CD14-positive monocyte (primary cell): ENCODE measurements around the gene OR56A1. TPM values are rescaled to one million over a fixed set of nuclear protein-coding genes. Genes with fewer than 3 reads are reported as not detected.

Source experiments
- DNase-seq, 3 donors: peaks; one replicate each; pipeline ENCODE4 v3.0.0-alpha.2; 2011 to 2022
- H2AFZ ChIP-seq: 2 replicates; pipeline ENCODE4 v1.6.0; 2012; ENCODE audit warnings: mild to moderate bottlenecking, low read depth, low read length, inconsistent platforms; ENCODE audit not compliant: insufficient read depth, poor library complexity, severe bottlenecking
- H3K27ac ChIP-seq, 2 donors: 1 replicate in 1 of 2; 2 replicates in 1 of 2; pipeline ENCODE4 v1.5.1; 2012 to 2013; ENCODE audit warnings: low read length in 2 of 2, control low read depth in 1 of 2, inconsistent platforms in 1 of 2, low read depth in 1 of 2, mild to moderate bottlenecking in 1 of 2
- H3K27me3 ChIP-seq, 2 donors: one replicate each; pipeline versions ENCODE4 v1.6.0 to v1.6.1; 2011 to 2013; ENCODE audit warnings: low read length in 2 of 2; ENCODE audit not compliant: control insufficient read depth in 2 of 2, insufficient read depth in 2 of 2
- H3K36me3 ChIP-seq, 2 donors: replicated peaks in 1 of 2; 1 replicate in 1 of 2; 2 replicates in 1 of 2; pipeline versions ENCODE4 v1.5.1 to v1.6.1; 2012 to 2013; ENCODE audit warnings: low read length in 2 of 2, control low read depth in 1 of 2, inconsistent platforms in 1 of 2, mild to moderate bottlenecking in 1 of 2; ENCODE audit not compliant: insufficient read depth in 2 of 2, control insufficient read depth in 1 of 2
- H3K4me1 ChIP-seq, 2 donors: 1 replicate in 1 of 2; 2 replicates in 1 of 2; pipeline versions ENCODE4 v1.5.1 to v1.6.1; 2012 to 2013; ENCODE audit warnings: low read length in 2 of 2, control low read depth in 1 of 2, inconsistent platforms in 1 of 2, mild to moderate bottlenecking in 1 of 2, moderate library complexity in 1 of 2; ENCODE audit not compliant: insufficient read depth in 2 of 2, control insufficient read depth in 1 of 2
- H3K4me2 ChIP-seq: replicated peaks from 2 replicates; pipeline ENCODE3; 2012; ENCODE audit warnings: low read length, moderate library complexity, mild to moderate bottlenecking; ENCODE audit not compliant: poor library complexity, severe bottlenecking; ENCODE audit errors: extremely low read depth
- H3K4me3 ChIP-seq, 3 experiments: fragments of 200-600 bp in 1 of 3; sonication (generic) in 1 of 3; replicated peaks in 1 of 3; 1 replicate in 2 of 3; 2 replicates in 1 of 3; pipeline ENCODE4 v1.5.1; 2011 to 2013; ENCODE audit warnings: low read length in 3 of 3, mild to moderate bottlenecking in 3 of 3, control low read depth in 2 of 3, low read depth in 2 of 3, inconsistent platforms in 1 of 3, moderate library complexity in 1 of 3
- H3K79me2 ChIP-seq: 2 replicates; pipeline ENCODE4 v1.6.0; 2012; ENCODE audit warnings: mild to moderate bottlenecking, control low read depth, inconsistent platforms, low read length, moderate library complexity; ENCODE audit not compliant: insufficient read depth
- H3K9ac ChIP-seq: 2 replicates; pipeline ENCODE4 v1.6.0; 2017; ENCODE audit warnings: low read length, mild to moderate bottlenecking; ENCODE audit not compliant: insufficient read depth, poor library complexity, severe bottlenecking
- H3K9me3 ChIP-seq, 2 donors: replicated peaks in 1 of 2; 1 replicate in 1 of 2; 2 replicates in 1 of 2; pipeline versions ENCODE4 v1.5.1 to v1.6.1; 2012 to 2013; ENCODE audit warnings: low read length in 2 of 2, control low read depth in 1 of 2; ENCODE audit not compliant: control insufficient read depth in 1 of 2, insufficient read depth in 1 of 2
- H4K20me1 ChIP-seq: 2 replicates; pipeline ENCODE4 v1.6.0; 2012; ENCODE audit warnings: mild to moderate bottlenecking, low read length, control low read depth, moderate library complexity; ENCODE audit not compliant: insufficient read depth
- H3K27ac Mint-ChIP-seq, 7 donors: one replicate each; pipeline ENCODE4 v1.8.0; 2020; ENCODE audit warnings: mild to moderate bottlenecking in 7 of 7, mixed read lengths in 7 of 7, moderate library complexity in 6 of 7, inconsistent platforms in 2 of 7
- H3K27me3 Mint-ChIP-seq, 3 donors: one replicate each; pipeline ENCODE4 v1.8.0; 2021 to 2022; ENCODE audit warnings: low read depth in 3 of 3, mild to moderate bottlenecking in 3 of 3, mixed read lengths in 3 of 3, moderate library complexity in 3 of 3, inconsistent platforms in 1 of 3
- H3K36me3 Mint-ChIP-seq, 2 donors: one replicate each; pipeline ENCODE4 v1.8.0; 2020; ENCODE audit warnings: mixed read lengths in 2 of 2, inconsistent platforms in 1 of 2, mild to moderate bottlenecking in 1 of 2
- H3K4me1 Mint-ChIP-seq: one replicate; pipeline ENCODE4 v1.8.0; 2020; ENCODE audit warnings: mild to moderate bottlenecking, mixed read lengths
- H3K4me3 Mint-ChIP-seq, 2 donors: one replicate each; pipeline ENCODE4 v1.8.0; 2020; ENCODE audit warnings: mild to moderate bottlenecking in 2 of 2, mixed read lengths in 2 of 2, moderate library complexity in 1 of 2
- H3K9me3 Mint-ChIP-seq, 7 donors: one replicate each; pipeline ENCODE4 v1.8.0; 2020 to 2022; ENCODE audit warnings: mixed read lengths in 7 of 7, mild to moderate bottlenecking in 6 of 7, moderate library complexity in 6 of 7, inconsistent platforms in 2 of 7
- CTCF ChIP-seq: fragments of 200-600 bp; IDR thresholded peaks from one replicate; pipeline ENCODE4 v1.8.0; 2022; ENCODE audit warnings: antibody characterized with exemption, mild to moderate bottlenecking
- WGBS: methylation state at CpG from one replicate; pipeline ENCODE4 v1.1.5; 2013; ENCODE audit warnings: missing lambda C conversion rate; ENCODE audit not compliant: insufficient coverage; 5-methylcytosine and 5-hydroxymethylcytosine counted together
- intact Hi-C, 2 donors: fragments of 100-400 bp; cut with micrococcal nuclease; formaldehyde crosslinking; loops; one replicate each; pipeline versions ENCODE4 v1.15.0 to v1.15.1; 2023
- polyA plus RNA-seq, 3 donors: library from polyadenylated mRNA; depleted of rRNA in 1 of 3; unstranded in 2 of 3; stranded (reverse) in 1 of 3; fragments of 300-500 nt in 2 of 3; fragments of >200 nt in 1 of 3; fragmentation: Illumina TruSeq in 2 of 3; gene quantifications; 1 replicate in 2 of 3; 2 replicates in 1 of 3; pipeline ENCODE4 v1.2.3, GENCODE V29; 2012 to 2021

OR56A1 gene
- polyA plus RNA-seq, 3 donors: 0.01 TPM; not detected in 2

- H4K20me1 ChIP-seq: no peaks in the 10 kb centered on the region
- WGBS: 100% methylated on average over 1 of the region's 2 CpGs
- H3K9me3 ChIP-seq: no peaks in the 10 kb centered on the region
- H3K9ac ChIP-seq: no peak overlapping the region
- TF ChIP-seq CTCF: no peak
- peaks cover 7 to 24% (median 15%) of the 10 kb centered on the region in 3 donors for H3K27me3 Mint-ChIP-seq
- no peaks in the 10 kb centered on the region for H3K9me3 Mint-ChIP-seq
- H3K27ac Mint-ChIP-seq: no peak overlapping the region
- H2AFZ ChIP-seq: no peak overlapping the region
- no peaks in the 10 kb centered on the region for H3K36me3 Mint-ChIP-seq
- H3K27me3 ChIP-seq: peaks cover 14 to 20% of the 10 kb centered on the region in 2 donors
- peaks cover 2% of the 10 kb centered on the region for H3K4me1 Mint-ChIP-seq
- no peak for DNase-seq
- intact Hi-C loops: no loop called here
- H3K4me3 ChIP-seq: no peak overlapping the region
- no peak overlapping the region for H3K4me3 Mint-ChIP-seq
- no peak overlapping the region for H3K27ac ChIP-seq
- H3K36me3 ChIP-seq: no peaks in the 10 kb centered on the region
- H3K4me1 ChIP-seq: no peaks in the 10 kb centered on the region
- H3K79me2 ChIP-seq: no peaks in the 10 kb centered on the region
- no peak overlapping the region for H3K4me2 ChIP-seq
These were observed 5.5 kb downstream of the OR56A1 start for GRCh38 chr11:6025056-6025455.

GRCh38 chr11:6022956-6023355 is 7.6 kb downstream of the OR56A1 start:
- no peaks in the 10 kb centered on the region for H3K9me3 ChIP-seq
- H3K4me3 Mint-ChIP-seq: no peak overlapping the region
- WGBS: 0% methylated on average over 2 of the region's 4 CpGs
- TF ChIP-seq CTCF: peak; percentile 82
- no peaks in the 10 kb centered on the region for H3K36me3 Mint-ChIP-seq
- H3K4me1 ChIP-seq: no peaks in the 10 kb centered on the region
- H3K36me3 ChIP-seq: no peaks in the 10 kb centered on the region
- H3K4me3 ChIP-seq: no peak overlapping the region
- no peaks in the 10 kb centered on the region for H4K20me1 ChIP-seq
- H3K27ac Mint-ChIP-seq: no peak overlapping the region
- peaks cover 7 to 25% of the 10 kb centered on the region in 2 donors for H3K27me3 ChIP-seq
- H2AFZ ChIP-seq: no peak overlapping the region
- peaks cover 22 to 36% (median 23%) of the 10 kb centered on the region in 3 donors for H3K27me3 Mint-ChIP-seq
- no peak overlapping the region for H3K4me2 ChIP-seq
- H3K9ac ChIP-seq: no peak overlapping the region
- H3K79me2 ChIP-seq: no peaks in the 10 kb centered on the region
- H3K4me1 Mint-ChIP-seq: peaks cover 2% of the 10 kb centered on the region
- DNase-seq: peak; percentile 48 to 75 (median 62)
- H3K27ac ChIP-seq: no peak overlapping the region
- intact Hi-C loops: loop anchor here (5.0 kb wide), 2 partner anchors 294 to 339 kb away; no protein-coding TSS in a partner anchor
- H3K9me3 Mint-ChIP-seq: peaks cover 0 to 2% (median 0%) of the 10 kb centered on the region in 7 donors
